HCT116 (cell line): ENCODE results near the gene LIPM. TPM values are rescaled to one million over a fixed set of nuclear protein-coding genes. Genes with fewer than 3 reads are reported as not detected.

Source experiments
- ATAC-seq: fragments of 200-7000 bp; cut with Tn5 transposase; 2 replicates; pipeline ENCODE4 v1.9.1; 2020; ENCODE audit warnings: mild to moderate bottlenecking, moderate library complexity
- Bru-seq: library from RNA; stranded (reverse); fragments of 400-500 nt; gene quantifications from one replicate; lab custom pipeline; 2021; lab: Mats Ljungman, UMichigan
- BruChase-seq, 2 experiments: library from RNA; stranded (reverse); fragments of 400-500 nt; gene quantifications; one replicate each; lab custom pipeline; 2021; lab: Mats Ljungman, UMichigan
- BruUV-seq: library from RNA; stranded (reverse); fragments of 400-500 nt; replicated peaks from 2 replicates; lab custom pipeline; 2021; lab: Mats Ljungman, UMichigan
- CTCF ChIA-PET: fragments of 300-600 bp; sonication (Branson Sonifier 250); formaldehyde crosslinking; loops from one replicate; lab custom pipeline; 2021; ENCODE audit warnings: antibody characterized with exemption; lab: Charles Lee
- POLR2A ChIA-PET: fragments of 300-600, 350-600 bp; sonication (Branson Sonifier 250); formaldehyde crosslinking; loops from one replicate; lab custom pipeline; 2021; ENCODE audit warnings: antibody characterized with exemption; lab: Charles Lee
- RAD21 ChIA-PET, 2 experiments: fragments of 300-600 bp; sonication (Branson Sonifier 250); formaldehyde crosslinking; loops; one replicate each; lab custom pipeline; 2023; ENCODE audit warnings: low total read pairs in 2 of 2; ENCODE audit not compliant: uncharacterized antibody in 2 of 2, unreplicated experiment in 2 of 2, low non-redundant PET in 1 of 2; lab: Charles Lee
- DNase-seq: peaks from one replicate; pipeline ENCODE4 v3.0.0-alpha.2; 2010; ENCODE audit warnings: low read depth, low spot score
- H2AFZ ChIP-seq: fragments of 200-600 bp; shearing (Covaris generic), sonication (generic); 2 replicates; pipeline ENCODE4 v1.6.1; 2017; ENCODE audit warnings: low read depth, mixed run types, mixed read lengths, antibody characterized with exemption, low read length; ENCODE audit not compliant: poor library complexity, severe bottlenecking
- H3K27ac ChIP-seq: 2 replicates; pipeline ENCODE4 v1.5.1; 2012; ENCODE audit warnings: low read depth, low read length
- H3K27me3 ChIP-seq: fragments of 200-600 bp; sonication (generic); 2 replicates; pipeline ENCODE4 v1.6.1; 2016; ENCODE audit warnings: mixed run types, low read length, mixed read lengths; ENCODE audit not compliant: insufficient read depth
- H3K36me3 ChIP-seq, 2 experiments: fragments of 200-500 bp in 1 of 2; fragments of 200-600 bp in 1 of 2; sonication (Bioruptor generic) in 1 of 2; sonication (generic) in 1 of 2; 2 replicates each; pipeline versions ENCODE4 v1.5.1 to v1.6.1; 2014 to 2016; ENCODE audit warnings: low read length in 2 of 2, inconsistent platforms in 1 of 2, mixed read lengths in 1 of 2, mixed run types in 1 of 2; ENCODE audit not compliant: insufficient read depth in 2 of 2, control insufficient read depth in 1 of 2
- H3K4me1 ChIP-seq, 2 experiments: fragments of 200-600 bp in 1 of 2; sonication (generic) in 1 of 2; 2 replicates each; pipeline versions ENCODE4 v1.5.1 to v1.6.1; 2012 to 2017; ENCODE audit warnings: low read length in 2 of 2, inconsistent platforms in 1 of 2, mild to moderate bottlenecking in 1 of 2, mixed read lengths in 1 of 2, mixed run types in 1 of 2, moderate library complexity in 1 of 2; ENCODE audit not compliant: insufficient read depth in 2 of 2, control insufficient read depth in 1 of 2
- H3K4me2 ChIP-seq: fragments of 200-600 bp; sonication (generic); 2 replicates; pipeline ENCODE4 v1.6.1; 2017; ENCODE audit warnings: mixed run types, low read length, mixed read lengths
- H3K4me3 ChIP-seq, 2 experiments: fragments of 200-600 bp in 1 of 2; sonication (generic) in 1 of 2; replicated peaks in 1 of 2; 2 replicates each; pipeline ENCODE4 v1.5.1; 2011 to 2016; ENCODE audit warnings: low read length in 2 of 2, control low read depth in 1 of 2, low read depth in 1 of 2, mild to moderate bottlenecking in 1 of 2, mixed read lengths in 1 of 2, mixed run types in 1 of 2
- H3K79me2 ChIP-seq: fragments of 200-600 bp; sonication (generic); 2 replicates; pipeline ENCODE4 v1.6.1; 2017; ENCODE audit warnings: mild to moderate bottlenecking, mixed run types, low read length, moderate library complexity, mixed read lengths; ENCODE audit not compliant: insufficient read depth
- H3K9ac ChIP-seq: fragments of 200-600 bp; sonication (generic); 2 replicates; pipeline ENCODE4 v1.6.1; 2016; ENCODE audit warnings: low read length, mixed read lengths
- H3K9me2 ChIP-seq: fragments of 200-600 bp; sonication (generic), shearing (Covaris generic); 2 replicates; pipeline ENCODE4 v1.6.1; 2017; ENCODE audit warnings: mixed run types, mild to moderate bottlenecking, moderate library complexity; ENCODE audit not compliant: insufficient read depth
- H3K9me3 ChIP-seq, 2 experiments: fragments of 200-500 bp in 1 of 2; fragments of 200-600 bp in 1 of 2; sonication (Bioruptor generic) in 1 of 2; sonication (generic) in 1 of 2; 2 replicates each; pipeline ENCODE4 v1.6.1; 2014 to 2017; ENCODE audit warnings: low read length in 2 of 2, mixed read lengths in 2 of 2, inconsistent platforms in 1 of 2, low read depth in 1 of 2, mild to moderate bottlenecking in 1 of 2, mixed run types in 1 of 2, moderate library complexity in 1 of 2; ENCODE audit not compliant: control insufficient read depth in 1 of 2, insufficient read depth in 1 of 2
- H4K20me1 ChIP-seq: fragments of 200-600 bp; sonication (generic), shearing (Covaris generic); 2 replicates; pipeline ENCODE4 v1.6.1; 2017; ENCODE audit warnings: mixed run types, mild to moderate bottlenecking, moderate library complexity; ENCODE audit not compliant: insufficient read depth
- CBX3 ChIP-seq: IDR thresholded peaks from 2 replicates; pipeline ENCODE4 v1.6.1; 2012; ENCODE audit warnings: low read depth
- CTCF ChIP-seq, 3 experiments: fragments of 200-600 bp in 1 of 3; sonication (generic) in 1 of 3; IDR thresholded peaks in 2 of 3; conservative IDR thresholded peaks in 1 of 3; 2 replicates each; pipeline ENCODE4 v1.5.1; 2012 to 2017; ENCODE audit warnings: low read depth in 2 of 3, low read length in 2 of 3, antibody characterized with exemption in 1 of 3, borderline replicate concordance in 1 of 3, control low read depth in 1 of 3, mild to moderate bottlenecking in 1 of 3, mixed read lengths in 1 of 3, mixed run types in 1 of 3, moderate library complexity in 1 of 3; ENCODE audit not compliant: insufficient read depth in 1 of 3
- POLR2A ChIP-seq: IDR thresholded peaks from 2 replicates; pipeline ENCODE4 v1.7.0; 2011; ENCODE audit warnings: borderline replicate concordance; ENCODE audit not compliant: insufficient read depth, insufficient read length; ENCODE audit errors: extremely low read depth
- POLR2AphosphoS5 ChIP-seq: IDR thresholded peaks from 2 replicates; pipeline ENCODE4 v1.6.1; 2011; ENCODE audit warnings: mild to moderate bottlenecking, low read depth, low read length, moderate library complexity
- SIN3A ChIP-seq: IDR thresholded peaks from 2 replicates; pipeline ENCODE4 v1.6.1; 2012; ENCODE audit warnings: low read depth
- SRF ChIP-seq: IDR thresholded peaks from 2 replicates; pipeline ENCODE4 v1.6.1; 2012; ENCODE audit warnings: low read depth
- ZBTB33 ChIP-seq: IDR thresholded peaks from 2 replicates; pipeline ENCODE4 v1.6.1; 2011; ENCODE audit warnings: mild to moderate bottlenecking, low read length, moderate library complexity; ENCODE audit not compliant: insufficient replicate concordance; ENCODE audit errors: extremely low read depth
- ZFX ChIP-seq: fragments of 450-650 bp; IDR thresholded peaks from 2 replicates; pipeline ENCODE4 v1.6.1; 2017
- ZNF274 ChIP-seq: fragments of 200-500 bp; sonication (Bioruptor generic); IDR thresholded peaks from 2 replicates; pipeline ENCODE4 v1.6.1; 2014; ENCODE audit warnings: mild to moderate bottlenecking, low read depth, low read length, inconsistent platforms
- intact Hi-C: fragments of 100-400 bp; cut with micrococcal nuclease; formaldehyde crosslinking; loops from 2 replicates; pipeline ENCODE4 v1.10.0; 2022
- long read RNA-seq: library from polyadenylated mRNA; unstranded; transcript quantifications from one replicate; pipeline ENCODE4 v2.0.0, GENCODE V29; 2021; ENCODE audit not compliant: unreplicated experiment
- polyA plus RNA-seq: library from polyadenylated mRNA; unstranded; fragments of >200 nt; gene quantifications from 2 replicates; pipeline ENCODE4 v1.2.1, GENCODE V29; 2012; ENCODE audit warnings: missing spikeins
- total RNA-seq: library from RNA; stranded (reverse); gene quantifications from one replicate; pipeline ENCODE4 v1.2.1, GENCODE V29; 2021; ENCODE audit not compliant: unreplicated experiment

LIPM gene
- total RNA-seq (not detected), Bru-seq, nascent RNA (not detected), BruChase-seq, experiment 1, labeled RNA remaining after a 6-hour chase (not detected), BruChase-seq, experiment 2, labeled RNA remaining after a 2-hour chase (not detected)
- polyA plus RNA-seq: 0.16 and 0.21 TPM in 2 replicates
- long read RNA-seq: 0 reads

- Histone ChIP-seq H3K9ac (no peak within 1 kb of the TSS), H3K4me1 (no peaks in the 10 kb centered on the region), H3K4me3 (no peak within 1 kb of the TSS), H3K79me2 (no peaks in the 10 kb centered on the region), H3K27me3 (no peaks in the 10 kb centered on the region), H3K27ac (no peak within 1 kb of the TSS), H4K20me1 (no peaks in the 10 kb centered on the region), H3K9me2 (no peaks in the 10 kb centered on the region), H2AFZ (no peak within 1 kb of the TSS), H3K4me2 (no peak within 1 kb of the TSS), H3K36me3 (no peaks in the 10 kb centered on the region), H3K9me3 (no peaks in the 10 kb centered on the region)
- ChIA-PET RAD21 (no interaction called here), POLR2A (no interaction called here), CTCF (no interaction called here)
- BruUV-seq: no TSS peak
- no peak for TF ChIP-seq ZNF274
- no peak for TF ChIP-seq ZFX
- ATAC-seq (no peak), DNase-seq (no peak)
- intact Hi-C loops: no loop called here
Measured at GRCh38 chr10:88802523-88803285, at the start of gene LIPM. LIPM (plus strand) TSS chr10:88802730; CDS start chr10:88802897, 167 bp downstream.

GRCh38 chr10:88754287-88754686 lies 48.2 kb upstream of the LIPM start:
- Histone ChIP-seq H3K79me2 (no peaks in the 10 kb centered on the region), H3K27me3 (no peaks in the 10 kb centered on the region), H3K9ac (no peak overlapping the region), H3K27ac (no peak overlapping the region), H3K9me3 (no peaks in the 10 kb centered on the region), H3K4me1 (peaks cover 0 to 4% of the 10 kb centered on the region in 2 experiments; a peak in 1 of 4 replicates), H3K4me2 (no peak overlapping the region), H3K36me3 (no peaks in the 10 kb centered on the region), H3K9me2 (no peaks in the 10 kb centered on the region), H4K20me1 (no peaks in the 10 kb centered on the region), H2AFZ (no peak overlapping the region), H3K4me3 (no peak overlapping the region)
- no TSS peak for BruUV-seq
- intact Hi-C loops: no loop called here
- ATAC-seq (no peak), DNase-seq (no peak)
- ChIA-PET POLR2A (no interaction called here), RAD21 (no interaction called here), CTCF (no interaction called here)
- TF ChIP-seq CBX3: no peak
- TF ChIP-seq ZBTB33: no peak
- TF ChIP-seq SRF: no peak
- TF ChIP-seq CTCF (IDR thresholded peaks at IDR 0.05 in 2 of 3, conservative IDR thresholded peaks at IDR 0.05 in 1 of 3; ENCODE audit: borderline replicate concordance in 1 of 3, insufficient read depth in 1 of 3, low read depth in 2 of 3, low read length in 2 of 3): no peak
- no peak for TF ChIP-seq POLR2A
- no peak for TF ChIP-seq POLR2AphosphoS5
- TF ChIP-seq SIN3A: no peak
